Stimulated activated CD4-positive, alpha-beta T cell treated with anti-CD3 and anti-CD28 coated beads, Interleukin-15, amount 100 ng/mL, for 24 hours (primary cell): Measurements from ENCODE around the gene ICE1.
"Not testable (repeated sequence)": the region's sequence is repeated elsewhere in the genome, so short reads cannot be mapped to it uniquely, and the experiment has no call there.

Experiments used
- DNase-seq: peaks from one replicate; pipeline ENCODE4 v3.0.0-alpha.2; 2020

ICE1 gene, protein sequence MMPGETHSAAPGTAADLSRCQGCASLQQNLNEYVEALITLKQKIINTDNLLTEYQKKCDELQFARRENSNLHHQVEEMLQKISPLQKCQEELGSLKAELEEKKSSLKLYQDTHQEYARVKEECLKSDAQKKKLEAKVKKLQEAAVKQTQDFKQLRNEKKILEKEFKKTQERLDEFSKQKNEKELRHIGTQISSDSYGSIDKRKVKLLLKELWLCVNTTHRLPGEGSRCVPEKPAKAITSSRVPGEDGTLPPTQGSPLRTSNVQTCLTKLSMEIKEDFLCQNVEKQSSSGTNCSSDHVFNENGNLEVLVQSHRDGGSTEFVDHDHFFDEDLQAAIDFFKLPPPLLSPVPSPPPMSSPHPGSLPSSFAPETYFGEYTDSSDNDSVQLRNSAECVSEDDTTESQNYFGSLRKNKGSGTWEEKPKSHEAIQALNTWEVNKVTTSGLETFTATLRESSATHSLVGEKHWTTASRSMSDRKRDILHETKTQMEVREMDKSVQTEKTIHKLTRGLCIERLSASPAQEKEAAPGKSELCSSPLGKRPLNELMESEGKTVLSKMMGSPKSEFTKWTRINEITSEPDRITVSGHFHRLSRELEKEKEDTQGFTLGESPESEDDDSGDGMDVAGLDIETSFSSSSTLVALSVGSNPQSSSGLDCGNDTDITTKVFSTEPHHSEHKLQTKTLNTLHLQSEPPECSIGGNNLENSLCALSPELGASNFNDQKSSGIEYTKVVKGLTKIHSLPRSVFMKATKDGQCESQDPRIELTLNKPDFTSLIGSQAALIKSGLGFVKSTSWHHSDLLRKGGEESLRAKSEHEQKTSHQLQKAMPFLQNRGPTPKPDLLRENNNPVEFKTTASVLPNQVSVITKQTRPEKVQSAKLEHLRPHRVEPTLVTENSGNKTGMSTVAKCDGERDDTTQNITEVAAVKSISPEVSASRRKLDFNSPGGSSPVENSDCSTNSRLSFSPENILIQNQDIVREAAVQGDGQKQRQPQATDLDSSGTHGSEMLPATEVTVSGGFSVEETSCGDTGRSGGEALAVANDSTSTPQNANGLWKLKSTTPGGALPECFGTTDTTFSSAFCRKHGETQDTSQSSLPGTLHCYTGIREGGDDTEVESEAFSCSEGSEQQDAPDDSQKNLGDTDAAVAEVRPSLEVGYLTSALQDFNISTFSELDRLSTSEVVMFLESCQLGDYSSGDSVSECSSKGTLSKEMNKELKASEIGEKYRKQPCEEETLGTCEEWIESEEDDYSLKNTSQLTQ (N-terminal part only)

GRCh38 chr5:5421961-5422818 lies at the start of gene ICE1:
ICE1 (plus strand) TSS chr5:5422677; CDS start chr5:5422916, 239 bp downstream.
- peak; percentile 93 for DNase-seq

DNA sequence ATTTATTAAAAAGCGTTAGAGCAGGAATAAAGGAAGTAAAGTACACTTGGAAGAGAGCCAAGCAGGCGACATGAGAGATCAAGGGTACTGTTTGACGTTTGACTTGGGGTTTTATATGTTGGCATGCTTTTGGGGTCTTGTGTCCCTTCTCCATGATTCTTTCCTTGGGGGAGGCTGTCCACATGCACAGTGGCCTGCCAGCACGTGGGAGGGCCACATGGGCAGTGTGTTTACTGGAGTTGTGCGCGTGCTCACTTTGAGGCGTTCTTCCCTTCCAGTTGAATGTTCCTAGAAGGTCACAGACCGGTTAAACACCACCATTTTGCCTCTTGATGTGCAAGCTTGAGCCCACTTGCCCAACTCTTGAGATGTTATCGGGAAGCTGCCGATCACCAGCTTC lies 49.5 kb upstream of the ICE1 start:
- DNase-seq: no peak

DNA sequence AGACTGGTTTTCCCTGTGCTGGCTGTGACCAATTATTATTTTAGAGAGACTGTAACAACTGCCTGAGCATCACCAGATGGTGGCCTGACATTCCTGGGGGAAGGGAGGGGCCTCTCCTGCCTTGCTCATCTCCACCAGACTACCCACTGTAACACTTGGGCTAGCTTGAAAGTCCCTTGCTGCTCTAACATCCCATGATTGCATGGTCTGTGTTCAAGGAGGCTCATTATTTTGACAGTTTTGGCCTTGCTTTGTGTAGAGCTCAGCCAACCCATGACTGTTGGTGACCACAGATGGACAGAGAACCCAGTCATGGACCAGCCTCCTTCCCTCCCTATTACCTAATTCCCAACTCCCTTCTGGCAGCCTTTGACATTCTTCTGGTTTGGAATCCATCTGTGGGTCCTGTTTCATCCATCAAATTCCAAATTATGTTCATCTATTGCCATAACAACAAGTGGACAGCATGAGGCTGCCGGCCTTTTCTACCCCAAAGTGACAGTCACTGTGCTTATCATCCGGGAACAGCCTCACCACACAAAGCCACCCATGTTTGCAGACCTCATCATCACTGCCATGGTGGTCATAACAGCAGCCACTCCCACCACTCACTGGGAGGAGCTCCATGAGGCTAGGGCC lies 49.0 kb upstream of the ICE1 start:
- DNase-seq: no peak

GRCh38 chr5:5374009-5374715 lies 48.3 kb upstream of the ICE1 start:
- DNase-seq: no peak

GRCh38 chr5:5377780-5378179 lies 44.7 kb upstream of the ICE1 start:
- no peak for DNase-seq

DNA sequence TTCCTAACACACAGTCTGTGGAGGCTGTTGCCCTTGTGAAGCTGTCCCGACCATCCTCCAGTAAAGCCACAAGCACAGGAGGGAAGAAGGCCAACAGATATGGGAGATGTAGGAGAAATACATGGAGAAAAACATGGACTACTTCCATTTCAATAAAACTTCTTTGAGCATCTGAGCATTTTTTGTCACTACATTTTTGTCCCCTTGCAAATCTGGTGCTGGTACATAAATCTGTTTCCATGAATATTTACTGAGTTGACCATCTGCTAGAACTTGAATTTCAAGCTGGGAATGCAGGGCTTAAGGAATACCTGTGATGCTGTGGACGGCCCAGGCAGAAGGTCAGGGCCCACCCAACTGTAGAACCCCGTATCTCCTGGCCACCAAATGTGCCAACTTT lies 43.9 kb upstream of the ICE1 start:
- DNase-seq: no peak

DNA sequence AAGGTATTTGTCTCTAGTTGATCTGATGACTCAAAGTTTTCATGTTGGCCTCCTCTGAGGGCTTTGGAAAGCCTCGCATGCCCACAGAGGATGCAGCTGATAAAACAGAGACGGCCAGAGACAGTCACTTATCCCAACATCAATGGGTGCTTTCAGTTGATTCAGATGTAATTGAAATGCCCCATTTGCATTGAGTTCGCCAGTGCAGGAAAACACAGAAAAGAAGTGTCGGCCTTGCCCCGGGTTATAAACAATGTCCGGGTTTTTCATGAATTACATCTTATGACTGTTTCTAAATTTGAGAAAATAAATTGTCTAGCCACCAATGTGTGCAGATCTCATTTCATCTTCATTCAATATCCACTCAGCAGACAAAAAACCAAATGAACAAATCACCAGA lies 42.2 kb upstream of the ICE1 start:
- DNase-seq: no peak

GRCh38 chr5:5381310-5381913 lies 41.1 kb upstream of the ICE1 start:
- no peak for DNase-seq

DNA sequence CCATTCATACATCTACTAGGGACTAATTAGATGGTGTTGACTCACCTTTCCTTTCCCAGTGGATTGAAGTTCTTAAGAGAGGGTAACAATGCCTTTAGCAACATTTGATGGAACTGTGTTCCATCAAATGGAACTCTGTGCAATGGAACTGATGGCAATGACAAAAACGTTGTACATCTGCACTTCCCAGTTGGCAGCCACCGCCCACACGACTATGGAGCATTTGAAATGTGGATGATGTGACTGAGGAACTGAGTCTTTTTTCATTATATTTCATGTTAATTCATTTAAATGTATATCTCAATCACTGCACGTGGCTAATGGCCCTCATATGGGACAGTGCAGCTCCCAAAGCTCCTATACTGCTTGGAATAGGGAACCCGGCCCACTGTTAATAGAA lies 39.0 kb upstream of the ICE1 start:
- DNase-seq: no peak

GRCh38 chr5:5384660-5385330 lies 37.7 kb upstream of the ICE1 start:
- DNase-seq: no peak

DNA sequence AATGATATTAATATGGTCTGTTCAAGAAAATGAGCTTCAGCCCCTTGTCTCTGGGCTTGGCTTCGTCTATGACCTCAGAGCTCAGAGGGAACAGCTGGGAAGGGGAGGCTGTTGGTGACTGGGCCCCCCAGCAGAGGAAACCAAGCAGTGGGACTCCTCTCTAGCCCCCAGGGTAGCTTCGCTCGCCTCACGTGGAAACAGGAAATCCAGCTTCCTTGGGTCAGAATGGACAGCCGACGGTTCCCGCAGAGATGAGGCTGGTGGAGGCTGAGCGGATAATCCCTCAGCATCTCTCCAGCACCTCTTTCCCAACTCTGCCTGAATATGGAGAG lies 37.2 kb upstream of the ICE1 start:
- DNase-seq: no peak

DNA sequence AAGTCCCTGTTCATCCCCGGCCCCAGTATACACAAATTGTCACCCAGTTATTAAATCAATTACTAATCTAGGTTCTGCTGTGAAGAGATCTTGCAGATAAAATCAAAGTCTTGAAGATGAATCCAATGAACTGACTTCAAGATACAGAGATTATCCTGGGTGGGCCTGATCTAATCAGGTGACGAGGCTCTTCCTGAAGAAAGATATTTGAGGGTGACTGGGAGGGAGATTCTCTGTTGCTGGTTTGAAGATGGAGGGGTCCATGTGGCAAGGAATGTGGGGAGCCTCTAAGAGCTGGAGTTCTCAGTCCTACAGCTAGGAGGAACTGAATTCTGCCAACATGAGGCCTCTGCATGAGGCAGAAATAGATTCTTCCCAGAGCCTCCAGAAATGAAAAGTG lies 36.1 kb upstream of the ICE1 start:
- no peak for DNase-seq

DNA sequence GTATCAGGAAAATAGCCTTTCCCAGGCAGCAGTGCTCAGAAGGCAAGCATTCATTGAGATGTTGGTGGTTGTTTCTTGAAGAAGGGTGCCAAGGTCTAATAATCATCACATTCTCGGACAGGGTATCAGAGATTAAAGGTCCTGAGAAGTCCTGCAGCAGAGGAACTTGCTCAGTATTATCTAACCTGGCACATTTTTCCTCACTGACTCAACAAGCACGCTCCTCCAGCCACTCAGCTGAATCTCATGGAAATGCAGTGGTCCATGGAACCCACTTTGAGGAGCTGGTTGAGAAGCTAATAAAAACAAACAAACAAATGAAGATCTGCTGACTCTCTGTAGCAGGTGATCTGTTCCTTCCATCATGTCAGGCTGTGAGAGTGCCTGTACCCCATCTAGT lies 35.3 kb upstream of the ICE1 start:
- DNase-seq: no peak

DNA sequence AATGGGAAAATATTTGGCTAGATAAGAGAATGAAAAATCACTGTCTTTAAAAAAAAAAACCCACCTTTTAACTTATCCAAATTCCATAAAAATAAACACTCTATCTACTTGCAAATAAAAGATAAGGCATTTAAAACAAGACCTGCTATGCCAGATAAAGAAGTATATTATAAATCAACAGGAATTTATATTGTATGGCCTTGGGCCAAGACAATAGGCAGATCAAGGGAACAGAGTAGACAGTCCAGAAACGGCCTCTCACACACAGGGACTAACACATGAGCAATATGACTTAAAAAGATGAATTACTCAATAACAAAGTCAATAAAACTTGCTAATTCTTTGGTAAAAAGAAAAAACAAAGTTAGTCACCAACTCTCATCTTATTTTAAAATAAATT lies 34.7 kb upstream of the ICE1 start:
- no peak for DNase-seq

DNA sequence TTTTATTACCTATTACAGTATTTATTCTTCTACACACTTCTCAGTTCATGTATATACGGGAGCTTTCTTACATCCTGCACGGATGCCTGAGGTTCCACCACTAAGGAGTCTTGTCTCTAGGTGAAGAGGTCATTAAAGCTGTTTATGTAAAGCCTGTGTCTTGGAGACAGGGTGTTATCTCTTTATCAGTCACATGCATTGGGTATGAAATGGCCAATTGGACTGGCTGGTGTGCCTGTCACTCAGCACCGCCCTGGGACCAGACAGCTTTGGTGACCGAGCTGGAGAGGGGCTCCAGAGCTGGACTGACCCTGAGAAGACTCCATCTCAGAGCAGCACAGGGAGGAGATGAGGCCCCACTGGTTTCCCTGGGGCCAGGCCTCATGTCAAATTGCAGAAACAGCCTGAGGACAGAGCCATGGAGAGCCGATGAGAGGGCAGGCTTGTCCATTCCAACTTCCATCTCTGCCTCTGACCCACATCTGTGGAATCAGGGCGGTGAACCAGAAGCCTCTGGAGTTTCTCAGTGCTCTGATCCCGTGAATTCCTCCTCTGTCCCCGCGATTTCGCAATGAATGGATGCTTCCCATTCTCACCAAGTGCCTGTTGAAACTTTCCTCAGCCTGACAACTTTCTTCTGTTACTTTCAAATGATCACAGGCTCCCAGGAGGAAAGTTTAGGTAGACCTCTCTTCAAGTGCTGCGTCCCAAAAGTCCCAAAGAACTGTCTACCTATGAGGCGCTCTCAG lies 32.2 kb upstream of the ICE1 start:
- DNase-seq: not testable (repeated sequence)

DNA sequence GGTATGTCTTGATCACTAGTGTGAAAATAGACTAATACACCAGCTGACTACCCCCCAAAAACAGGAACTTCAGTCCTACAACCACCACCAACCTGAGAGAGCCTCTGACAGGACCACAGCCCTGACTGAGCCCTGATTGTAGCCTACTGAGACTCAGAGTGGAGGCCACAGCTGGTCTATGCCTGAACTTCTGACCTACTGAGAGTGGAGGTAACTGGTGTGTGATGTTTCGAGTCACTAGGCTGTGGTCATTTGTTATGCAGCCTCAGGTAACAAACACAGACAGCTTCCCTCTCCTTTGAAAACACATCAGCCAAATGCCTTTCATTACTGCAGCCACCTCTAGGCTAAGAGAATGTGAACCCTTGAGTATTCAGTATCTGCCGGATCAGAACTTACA lies 30.0 kb upstream of the ICE1 start:
- DNase-seq: not testable (repeated sequence)

DNA sequence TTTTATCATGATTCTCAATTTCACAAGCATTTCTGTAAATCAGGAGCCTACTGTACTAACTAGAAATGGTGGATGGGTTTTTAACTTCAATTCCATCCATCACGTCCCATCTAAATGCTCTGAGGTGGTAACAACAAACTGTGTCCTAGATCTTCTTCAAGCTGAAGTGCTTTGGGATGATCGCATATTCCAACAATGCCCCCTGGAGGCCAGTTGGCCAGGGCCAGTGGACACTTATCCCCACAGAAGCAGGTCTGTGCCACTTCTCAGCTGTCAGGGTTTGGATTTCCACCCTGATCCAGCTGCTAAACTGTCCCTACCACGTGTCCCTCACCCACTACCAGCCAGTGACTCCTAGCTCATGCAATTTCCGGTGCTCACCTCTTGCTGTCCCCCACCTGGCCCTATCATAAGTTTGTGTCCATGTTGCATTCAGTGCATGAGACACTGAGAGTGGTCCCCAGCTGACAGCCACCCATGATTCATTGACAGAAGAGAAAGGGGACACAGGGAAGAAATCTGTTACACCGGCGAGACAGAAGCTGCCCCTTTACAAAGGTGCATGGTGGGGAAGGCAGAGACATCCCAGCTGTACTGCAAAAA lies 28.0 kb upstream of the ICE1 start:
- DNase-seq: peak; percentile 7

- DNase-seq: not testable (repeated sequence)
Observed at GRCh38 chr5:5395093-5395492, 27.4 kb upstream of the ICE1 start.

- no peak for DNase-seq
Observed at GRCh38 chr5:5398071-5398470, 24.4 kb upstream of the ICE1 start.
